ENCODE data around the gene SHC1. TPM values are rescaled to one million over a fixed set of nuclear protein-coding genes. Genes with fewer than 3 reads are reported as not detected.

SHC1 gene
- total RNA-seq, 1 donor from 2014 or later, result 73.2 TPM

- DNase-seq (ENCODE audit: low spot score), result no peak
Observed at GRCh38 chr1:154937988-154938386, 32.6 kb downstream of the SHC1 start.

DNA sequence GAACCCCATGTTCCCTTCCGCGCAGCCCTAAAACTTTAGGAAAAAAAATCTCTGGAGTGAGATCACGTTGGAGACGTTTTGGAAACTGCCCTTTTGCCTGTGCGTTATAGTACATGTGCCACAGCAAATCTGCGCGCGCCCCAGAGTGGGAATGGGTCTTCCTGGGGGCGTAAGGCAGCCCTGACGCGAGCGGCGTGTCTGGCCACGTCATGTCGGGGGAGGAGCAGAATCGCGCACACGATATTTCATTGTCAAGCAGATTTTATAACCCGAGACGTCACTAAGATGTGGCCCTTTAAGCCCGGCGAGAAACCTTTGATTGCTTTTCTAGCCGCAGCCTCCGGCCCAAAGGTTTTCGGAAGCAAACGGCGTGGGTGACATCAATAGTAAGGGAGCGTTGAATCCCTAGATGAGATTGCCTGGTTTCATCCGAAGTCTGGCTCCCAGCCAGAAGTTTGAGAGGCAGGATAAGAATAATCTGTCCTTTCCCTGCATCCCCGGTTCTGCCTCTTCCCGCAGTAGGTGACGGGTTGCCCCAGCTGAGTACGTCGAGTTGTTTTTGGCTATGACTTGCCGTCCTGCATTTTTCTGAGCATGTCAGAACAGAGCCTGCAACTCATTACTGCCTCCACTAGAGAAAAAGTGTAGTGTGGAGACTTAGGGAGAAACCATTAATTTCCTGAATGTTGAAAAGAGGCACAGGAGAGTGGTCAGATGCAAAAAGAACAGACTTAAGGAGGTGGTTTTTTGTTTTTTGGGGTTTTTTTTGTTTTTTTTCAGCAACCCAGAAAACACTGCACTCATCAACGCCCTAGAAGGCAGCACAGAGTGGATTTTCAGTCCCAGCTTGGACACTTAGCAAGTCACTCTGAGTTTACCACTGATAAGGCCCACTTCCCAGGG lies 33.2 kb downstream of the SHC1 start:
- peak; percentile 96 for DNase-seq (ENCODE audit: low spot score)

- peak; percentile 98 for DNase-seq (ENCODE audit: low spot score)
Observed at GRCh38 chr1:154936555-154937084, 33.9 kb downstream of the SHC1 start, which contains the start of gene PMVK. Gene PMVK, minus strand, starts transcription at chr1:154936719. Its CDS starts 34 bp downstream, at chr1:154936685.

DNA sequence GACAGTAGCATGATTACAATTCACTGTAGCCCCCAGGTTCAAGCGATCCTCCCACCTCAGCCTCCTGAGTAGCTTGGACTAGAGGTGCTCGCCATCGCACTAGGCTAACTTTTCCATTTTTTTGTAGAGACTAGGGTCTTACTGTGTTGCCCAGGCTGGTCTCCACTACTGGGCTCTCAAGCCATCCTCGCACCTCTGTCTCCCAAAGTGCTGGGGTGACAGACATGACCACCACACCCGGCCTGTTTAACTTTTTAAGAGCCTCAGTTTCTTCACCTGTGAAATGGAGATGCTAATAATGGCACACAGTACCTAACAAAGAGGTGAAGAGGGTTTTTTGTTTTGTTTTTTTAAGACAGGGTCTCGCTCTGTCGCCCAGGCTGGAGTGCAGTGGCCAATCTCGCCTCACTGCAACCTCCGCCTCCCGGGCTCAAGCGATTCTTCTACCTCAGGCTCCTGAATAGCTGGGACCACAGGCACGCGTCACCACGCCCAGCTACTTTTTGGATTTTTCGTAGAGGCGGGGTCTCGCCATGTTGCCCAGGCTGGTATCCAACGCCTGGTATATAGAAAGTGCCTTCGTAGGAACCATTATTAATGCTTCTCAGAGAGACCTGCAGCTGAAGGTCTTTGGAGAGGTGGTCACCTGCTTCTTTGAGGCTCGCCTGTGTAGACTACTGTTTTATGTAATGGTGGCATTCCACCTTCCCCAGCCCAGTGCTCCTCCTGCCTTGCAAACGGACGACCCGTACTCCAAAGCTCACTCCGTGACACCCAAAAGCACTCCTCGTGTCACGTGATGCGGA lies 34.6 kb downstream of the SHC1 start:
- DNase-seq (ENCODE audit: low spot score), result no peak

DNA sequence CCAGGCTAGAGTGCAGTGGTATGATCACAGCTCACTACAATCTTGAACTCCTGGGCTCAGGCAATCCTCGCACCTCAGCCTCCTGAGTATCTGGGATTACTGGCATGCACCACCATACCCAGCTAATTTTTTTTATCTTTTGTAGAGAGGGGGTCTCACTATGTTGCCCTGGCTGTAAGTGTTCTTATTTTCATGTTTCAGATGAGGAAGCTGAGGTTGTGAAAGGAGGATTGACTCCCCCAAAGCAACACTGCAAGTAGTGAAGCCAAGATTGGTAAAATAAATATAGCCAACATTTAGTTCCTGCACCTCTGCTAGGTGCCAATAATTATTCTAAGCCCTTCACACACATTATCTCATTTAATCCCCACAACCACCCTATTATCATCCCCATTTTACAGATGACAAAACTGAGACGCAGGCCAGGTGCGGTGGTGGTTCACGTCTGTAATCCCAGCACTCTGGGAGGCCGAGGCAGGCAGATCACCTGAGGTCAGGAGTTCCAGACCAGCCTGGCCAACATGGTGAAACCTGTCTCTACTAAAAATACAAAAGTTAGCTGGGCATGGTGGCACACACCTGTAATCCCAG lies 36.1 kb downstream of the SHC1 start:
- no peak for DNase-seq (ENCODE audit: low spot score)

DNA sequence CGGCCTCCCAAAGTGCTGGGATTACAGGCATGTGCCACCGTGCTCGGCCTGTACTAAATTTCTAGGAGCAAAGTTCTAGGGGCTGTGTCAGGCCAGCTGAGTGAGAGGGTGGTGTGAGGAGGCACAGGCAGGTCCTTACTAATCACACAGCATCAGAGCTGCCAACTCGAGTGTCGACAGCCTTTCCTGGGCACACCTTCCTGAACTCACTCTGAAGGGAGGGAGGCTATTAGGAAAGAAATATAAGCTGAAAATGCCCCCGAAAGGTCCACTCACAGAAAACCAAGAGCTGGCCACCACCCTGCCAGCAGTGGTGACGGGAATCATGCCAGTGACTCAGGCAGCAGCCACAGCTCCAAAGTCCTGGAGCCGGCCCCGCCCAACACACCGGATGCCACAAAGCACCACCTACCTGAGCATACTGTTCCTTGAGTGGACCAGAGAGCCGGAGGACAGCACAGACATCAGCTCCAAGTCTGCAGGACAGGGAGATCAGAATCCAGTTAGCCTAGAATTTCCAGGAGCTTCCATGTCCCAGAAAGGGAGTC lies 38.5 kb downstream of the SHC1 start:
- no peak for DNase-seq (ENCODE audit: low spot score)

DNA sequence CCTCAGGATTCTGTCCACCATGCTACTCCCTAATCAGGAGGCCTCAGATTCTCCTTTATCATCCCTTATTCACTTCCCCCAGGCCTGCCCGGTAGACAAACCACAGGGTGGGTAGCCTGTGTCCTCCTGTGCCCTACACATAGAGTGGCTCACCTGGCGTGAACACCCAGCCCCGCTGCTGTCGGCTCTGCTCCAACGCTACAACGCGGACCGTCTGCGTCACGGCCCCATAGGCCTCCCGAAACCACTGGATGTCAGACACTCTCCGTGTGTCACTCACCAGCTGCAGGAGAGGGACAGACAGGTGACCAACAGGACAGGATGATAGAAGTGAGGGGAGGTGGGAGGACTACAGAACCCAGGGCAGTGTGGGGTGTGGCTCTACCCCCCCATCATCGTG lies 44.3 kb downstream of the SHC1 start:
- no peak for DNase-seq (ENCODE audit: low spot score)

- DNase-seq (ENCODE audit: low spot score), result no peak
Observed at GRCh38 chr1:154925335-154926170, 45.0 kb downstream of the SHC1 start.

GRCh38 chr1:154923695-154924094 lies 46.9 kb downstream of the SHC1 start:
- DNase-seq (ENCODE audit: low spot score), result no peak

DNA sequence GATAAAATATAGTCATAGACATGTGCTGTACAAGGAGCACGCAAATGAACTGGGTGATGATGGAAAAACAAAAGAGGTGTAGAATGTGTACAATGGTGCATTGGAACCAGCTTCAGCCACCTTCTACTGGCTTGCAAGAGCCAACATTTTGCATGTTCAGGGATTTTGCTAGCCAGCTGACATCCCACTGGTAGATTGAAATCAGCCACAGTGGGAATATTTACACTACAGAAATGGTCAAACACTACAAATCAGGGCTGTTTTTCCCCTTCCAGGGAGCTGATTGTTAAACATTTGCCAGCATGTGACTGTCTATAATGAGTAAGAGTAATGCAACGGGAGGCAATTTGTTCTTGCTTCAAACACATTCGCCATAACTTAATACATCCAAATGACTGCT lies 57.3 kb downstream of the SHC1 start:
- DNase-seq (ENCODE audit: low spot score), result no peak

- DNase-seq (ENCODE audit: low spot score), result no peak
Observed at GRCh38 chr1:154912755-154913154, 57.8 kb downstream of the SHC1 start.

Other genes with a start within 250 kb of the SHC1 start
- gene KCNN3, start 100.5 kb downstream of the SHC1 start, total RNA-seq (ENCODE audit: insufficient read depth, low replicate concordance), result 1.9 TPM
- gene PMVK, start 34.0 kb downstream of the SHC1 start, total RNA-seq (ENCODE audit: insufficient read depth, low replicate concordance), result 13.0 TPM
- gene PBXIP1, start 14.6 kb downstream of the SHC1 start, total RNA-seq (ENCODE audit: insufficient read depth, low replicate concordance), result 120 TPM
- 9.4 TPM for gene PYGO2, start 9.0 kb downstream of the SHC1 start, total RNA-seq (ENCODE audit: insufficient read depth, low replicate concordance)
- 18.5 TPM for gene CKS1B, start 3.9 kb upstream of the SHC1 start, total RNA-seq (ENCODE audit: insufficient read depth, low replicate concordance)
- gene FLAD1, start 12.6 kb upstream of the SHC1 start, total RNA-seq (ENCODE audit: insufficient read depth, low replicate concordance), result 14.9 TPM
- gene LENEP, start 22.8 kb upstream of the SHC1 start, total RNA-seq (ENCODE audit: insufficient read depth, low replicate concordance), result not detected
- gene ZBTB7B, start 32.1 kb upstream of the SHC1 start, total RNA-seq (ENCODE audit: insufficient read depth, low replicate concordance), result 18.8 TPM
- gene DCST2, start 63.0 kb upstream of the SHC1 start, total RNA-seq (ENCODE audit: insufficient read depth, low replicate concordance), result not detected
- not detected for gene DCST1, start 63.1 kb upstream of the SHC1 start, total RNA-seq (ENCODE audit: insufficient read depth, low replicate concordance)
- gene ADAM15, start 80.6 kb upstream of the SHC1 start, total RNA-seq (ENCODE audit: insufficient read depth, low replicate concordance), result 35.6 TPM
- gene EFNA4, start 93.0 kb upstream of the SHC1 start, total RNA-seq (ENCODE audit: insufficient read depth, low replicate concordance), result 9.9 TPM
- gene EFNA3, start 108.1 kb upstream of the SHC1 start, total RNA-seq (ENCODE audit: insufficient read depth, low replicate concordance), result 0.72 TPM
- 3.1 TPM for gene EFNA1, start 157.1 kb upstream of the SHC1 start, total RNA-seq (ENCODE audit: insufficient read depth, low replicate concordance)
- gene SLC50A1, start 165.1 kb upstream of the SHC1 start, total RNA-seq (ENCODE audit: insufficient read depth, low replicate concordance), result 22.9 TPM
- not detected for gene DPM3, start 169.8 kb upstream of the SHC1 start, total RNA-seq (ENCODE audit: insufficient read depth, low replicate concordance)
- 45.5 TPM for gene KRTCAP2, start 202.6 kb upstream of the SHC1 start, total RNA-seq (ENCODE audit: insufficient read depth, low replicate concordance)
- gene TRIM46, start 203.1 kb upstream of the SHC1 start, total RNA-seq (ENCODE audit: insufficient read depth, low replicate concordance), result 1.9 TPM
- gene THBS3, start 237.2 kb upstream of the SHC1 start, total RNA-seq (ENCODE audit: insufficient read depth, low replicate concordance), result 58.3 TPM
- 17.3 TPM for gene MTX1, start 237.9 kb upstream of the SHC1 start, total RNA-seq (ENCODE audit: insufficient read depth, low replicate concordance)

Measured in umbilical cord (tissue), 2 donors.